ENCODE measurements around the gene RELN.

Gene RELN

GRCh38 chr7:103547451-103548284, 441.8 kb downstream of the RELN start:
- Histone ChIP-seq H3K36me3 (ENCODE audit: control insufficient read depth in 2 of 2, insufficient read depth in 1 of 2, low read length in 2 of 2) (no peaks in the 10 kb centered on the region), H3K4me3 (ENCODE audit: low read depth, low read length) (no peak overlapping the region), H3K9me3 (ENCODE audit: control insufficient read depth, insufficient read depth, low read depth, low read length) (no peaks in the 10 kb centered on the region), H3K4me1 (ENCODE audit: control insufficient read depth, insufficient read depth, low read length) (no peaks in the 10 kb centered on the region), H3K27ac (ENCODE audit: extremely low read depth, low read depth, low read length) (no peak overlapping the region)
- TF ChIP-seq TRIM28 (IDR thresholded peaks at IDR 0.05; ENCODE audit: borderline replicate concordance, low read length) (no peak), ZNF398 (tag by site-specific recombination; IDR thresholded peaks at IDR 0.05) (no peak), HIC1 (tag by site-specific recombination; IDR thresholded peaks at IDR 0.05) (no peak), ZNF23 (tag by site-specific recombination; IDR thresholded peaks at IDR 0.05; ENCODE audit: borderline replicate concordance) (no peak)
- CTCF ChIA-PET, result interaction anchor here (0.5 to 0.6 kb wide), 2 partner anchors 539 to 775 kb away, joined by 3 read pairs; no protein-coding TSS in a partner anchor
- POLR2A ChIA-PET, result no interaction called here

DNA sequence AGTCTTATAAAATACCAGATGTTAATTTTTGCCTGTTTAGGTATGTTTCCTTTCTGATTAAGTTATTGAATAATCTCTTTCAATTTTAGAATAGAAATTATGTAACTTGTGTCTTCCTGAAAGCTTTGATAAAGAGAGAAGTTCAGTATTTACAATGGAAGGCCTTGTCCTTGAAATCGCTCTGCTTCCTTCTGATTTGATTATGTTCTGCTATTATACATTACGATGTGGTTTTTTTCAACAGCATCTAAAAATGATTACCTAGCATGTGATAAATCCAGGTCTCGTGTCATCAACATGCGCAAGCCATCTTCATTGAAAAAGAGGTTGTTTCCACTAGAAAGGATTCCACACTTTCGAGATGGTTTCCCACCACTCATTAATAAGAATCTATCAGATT, 447.0 kb downstream of the RELN start:
- ChIA-PET POLR2A (no interaction called here), CTCF (no interaction called here)
- Histone ChIP-seq H3K27ac (ENCODE audit: extremely low read depth, low read depth, low read length) (no peak overlapping the region), H3K9me3 (ENCODE audit: control insufficient read depth, insufficient read depth, low read depth, low read length) (no peaks in the 10 kb centered on the region), H3K4me1 (ENCODE audit: control insufficient read depth, insufficient read depth, low read length) (no peaks in the 10 kb centered on the region), H3K36me3 (ENCODE audit: control insufficient read depth in 2 of 2, insufficient read depth in 1 of 2, low read length in 2 of 2) (no peaks in the 10 kb centered on the region), H3K4me3 (ENCODE audit: low read depth, low read length) (no peak overlapping the region)
- TF ChIP-seq ZNF37A (tag by site-specific recombination; IDR thresholded peaks at IDR 0.05) (no peak), ZNF214 (tag by site-specific recombination; IDR thresholded peaks at IDR 0.05; ENCODE audit: borderline replicate concordance) (no peak), HOXA7 (CRISPR knock-in tag; IDR thresholded peaks at IDR 0.05; ENCODE audit: borderline replicate concordance) (no peak), KLF16 (tag by site-specific recombination; IDR thresholded peaks at IDR 0.05) (no peak), HOXD13 (CRISPR knock-in tag; IDR thresholded peaks at IDR 0.05; ENCODE audit: borderline replicate concordance) (no peak), ZNF112 (tag by site-specific recombination; IDR thresholded peaks at IDR 0.05) (no peak), ZNF18 (tag by site-specific recombination; IDR thresholded peaks at IDR 0.05) (no peak), ZNF266 (tag by site-specific recombination; IDR thresholded peaks at IDR 0.05; ENCODE audit: low read depth) (no peak)
- TF ChIP-seq, protein P1, sequence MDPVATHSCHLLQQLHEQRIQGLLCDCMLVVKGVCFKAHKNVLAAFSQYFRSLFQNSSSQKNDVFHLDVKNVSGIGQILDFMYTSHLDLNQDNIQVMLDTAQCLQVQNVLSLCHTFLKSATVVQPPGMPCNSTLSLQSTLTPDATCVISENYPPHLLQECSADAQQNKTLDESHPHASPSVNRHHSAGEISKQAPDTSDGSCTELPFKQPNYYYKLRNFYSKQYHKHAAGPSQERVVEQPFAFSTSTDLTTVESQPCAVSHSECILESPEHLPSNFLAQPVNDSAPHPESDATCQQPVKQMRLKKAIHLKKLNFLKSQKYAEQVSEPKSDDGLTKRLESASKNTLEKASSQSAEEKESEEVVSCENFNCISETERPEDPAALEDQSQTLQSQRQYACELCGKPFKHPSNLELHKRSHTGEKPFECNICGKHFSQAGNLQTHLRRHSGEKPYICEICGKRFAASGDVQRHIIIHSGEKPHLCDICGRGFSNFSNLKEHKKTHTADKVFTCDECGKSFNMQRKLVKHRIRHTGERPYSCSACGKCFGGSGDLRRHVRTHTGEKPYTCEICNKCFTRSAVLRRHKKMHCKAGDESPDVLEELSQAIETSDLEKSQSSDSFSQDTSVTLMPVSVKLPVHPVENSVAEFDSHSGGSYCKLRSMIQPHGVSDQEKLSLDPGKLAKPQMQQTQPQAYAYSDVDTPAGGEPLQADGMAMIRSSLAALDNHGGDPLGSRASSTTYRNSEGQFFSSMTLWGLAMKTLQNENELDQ (tag by site-specific recombination; IDR thresholded peaks at IDR 0.05; ENCODE audit: low read depth), result no peak

Measured in HEK293 (cell line).